ENCODE measurements around the gene TTC33.

Gene TTC33

GRCh38 chr5:40478766-40479165 lies 277.0 kb downstream of the TTC33 start:
- Histone ChIP-seq H3K9me3 (no peaks in the 10 kb centered on the region), H3K27me3 (ENCODE audit: low read depth) (no peaks in the 10 kb centered on the region), H3K36me3 (replicated peaks) (no peaks in the 10 kb centered on the region), H3K4me1 (no peaks in the 10 kb centered on the region), H3K4me3 (no peak overlapping the region)
- in situ Hi-C loops (cut with MboI; ENCODE audit: low sequenced_read_pairs): no loop called here
- no peak for DNase-seq (ENCODE audit: low spot score in 2 of 2)

- no peak for DNase-seq (ENCODE audit: low spot score in 2 of 2)
- no peak overlapping the region for H3K4me3 ChIP-seq
- H3K4me1 ChIP-seq: no peaks in the 10 kb centered on the region
- no peaks in the 10 kb centered on the region for H3K36me3 ChIP-seq (replicated peaks)
- in situ Hi-C loops (cut with MboI; ENCODE audit: low sequenced_read_pairs): no loop called here
- no peaks in the 10 kb centered on the region for H3K27me3 ChIP-seq (ENCODE audit: low read depth)
- H3K9me3 ChIP-seq: no peaks in the 10 kb centered on the region
Measured at GRCh38 chr5:40477856-40478546, 277.8 kb downstream of the TTC33 start.

GRCh38 chr5:40475561-40475960 lies 280.2 kb downstream of the TTC33 start:
- Histone ChIP-seq H3K4me3 (no peak overlapping the region), H3K36me3 (replicated peaks) (no peaks in the 10 kb centered on the region), H3K9me3 (no peaks in the 10 kb centered on the region), H3K4me1 (no peaks in the 10 kb centered on the region), H3K27me3 (ENCODE audit: low read depth) (no peaks in the 10 kb centered on the region)
- no peak for DNase-seq (ENCODE audit: low spot score in 2 of 2)
- in situ Hi-C loops (cut with MboI; ENCODE audit: low sequenced_read_pairs): no loop called here

GRCh38 chr5:40474250-40474649 lies 281.5 kb downstream of the TTC33 start:
- no peaks in the 10 kb centered on the region for H3K27me3 ChIP-seq (ENCODE audit: low read depth)
- no peak overlapping the region for H3K4me3 ChIP-seq
- H3K9me3 ChIP-seq: no peaks in the 10 kb centered on the region
- no peaks in the 10 kb centered on the region for H3K4me1 ChIP-seq
- no peaks in the 10 kb centered on the region for H3K36me3 ChIP-seq (replicated peaks)
- no peak for DNase-seq (ENCODE audit: low spot score in 2 of 2)
- in situ Hi-C loops (cut with MboI; ENCODE audit: low sequenced_read_pairs): no loop called here

GRCh38 chr5:40465416-40465815 lies 290.3 kb downstream of the TTC33 start:
- in situ Hi-C loops (cut with MboI; ENCODE audit: low sequenced_read_pairs): no loop called here
- Histone ChIP-seq H3K4me1 (no peaks in the 10 kb centered on the region), H3K9me3 (no peaks in the 10 kb centered on the region), H3K4me3 (no peak overlapping the region), H3K36me3 (replicated peaks) (no peaks in the 10 kb centered on the region), H3K27me3 (ENCODE audit: low read depth) (no peaks in the 10 kb centered on the region; the same call in 1 of the 2 replicates)
- no peak for DNase-seq (ENCODE audit: low spot score in 2 of 2)

GRCh38 chr5:40464511-40464910 lies 291.2 kb downstream of the TTC33 start:
- no peaks in the 10 kb centered on the region; the same call in 1 of the 2 replicates for H3K27me3 ChIP-seq (ENCODE audit: low read depth)
- H3K9me3 ChIP-seq: no peaks in the 10 kb centered on the region
- H3K4me3 ChIP-seq: no peak overlapping the region
- H3K36me3 ChIP-seq (replicated peaks): no peaks in the 10 kb centered on the region
- in situ Hi-C loops (cut with MboI; ENCODE audit: low sequenced_read_pairs): no loop called here
- H3K4me1 ChIP-seq: no peaks in the 10 kb centered on the region
- no peak for DNase-seq (ENCODE audit: low spot score in 2 of 2)
